HepG2 (cell line): Measurements from ENCODE around the gene FANCL. TPM values are rescaled to one million over a fixed set of nuclear protein-coding genes. Genes with fewer than 3 reads are reported as not detected.
A peak's percentile ranks its signal among the peaks of the same experiment; 100 is the strongest.

Experiments
- DNMT1 ChIP-seq: sonication (generic); formaldehyde crosslinking; IDR thresholded peaks from 2 replicates; pipeline ENCODE4 v1.5.1; 2020; ENCODE audit warnings: mild to moderate bottlenecking, missing genetic modification reagents
- FOSL2 ChIP-seq: sonication (generic); formaldehyde crosslinking; IDR thresholded peaks from 2 replicates; pipeline ENCODE4 v1.4.0; 2020; ENCODE audit warnings: missing genetic modification reagents
- HDAC6 ChIP-seq: fragments of 200-600 bp; sonication (generic); IDR thresholded peaks from 2 replicates; pipeline ENCODE4 v1.7.0; 2017; ENCODE audit warnings: mild to moderate bottlenecking, antibody characterized with exemption, low read length, low read depth
- ISX ChIP-seq: sonication (generic); formaldehyde crosslinking; conservative IDR thresholded peaks from 2 replicates; pipeline ENCODE4 v1.5.0; 2020; ENCODE audit warnings: missing genetic modification reagents
- JUN ChIP-seq: sonication (generic); formaldehyde crosslinking; IDR thresholded peaks from 2 replicates; pipeline ENCODE4 v1.4.0; 2020; ENCODE audit warnings: mild to moderate bottlenecking, missing genetic modification reagents
- JUNB ChIP-seq: sonication (generic); formaldehyde crosslinking; IDR thresholded peaks from 2 replicates; pipeline ENCODE4 v1.8.0; 2022; ENCODE audit warnings: missing genetic modification reagents, mild to moderate bottlenecking, borderline replicate concordance
- PHB2 ChIP-seq: fragments of 450-650 bp; IDR thresholded peaks from 2 replicates; pipeline ENCODE4 v1.6.1; 2018; ENCODE audit not compliant: partially characterized antibody
- POLR2AphosphoS2 ChIP-seq: IDR thresholded peaks from 2 replicates; pipeline ENCODE4 v1.6.1; 2011; ENCODE audit warnings: low read depth, low read length, improper control_type of control experiment
- RBM22 ChIP-seq: fragments of 200-400 bp; formaldehyde crosslinking; optimal IDR thresholded peaks from 2 replicates; pipeline ENCODE3; 2017; ENCODE audit warnings: mild to moderate bottlenecking, low read length, moderate library complexity
- SMAD3 ChIP-seq: sonication (generic); formaldehyde crosslinking; IDR thresholded peaks from 2 replicates; pipeline ENCODE4 v1.4.0; 2020; ENCODE audit warnings: missing genetic modification reagents
- ZNF644 ChIP-seq: IDR thresholded peaks from 2 replicates; pipeline ENCODE4 v1.6.1; 2016; ENCODE audit warnings: low read depth
- ZNF724P ChIP-seq: sonication (generic); formaldehyde crosslinking; IDR thresholded peaks from 2 replicates; pipeline ENCODE4 v1.8.0; 2022; ENCODE audit warnings: missing genetic modification reagents, borderline replicate concordance
- ZNF746 ChIP-seq: sonication (generic); formaldehyde crosslinking; IDR thresholded peaks from 2 replicates; pipeline ENCODE4 v1.8.0; 2022; ENCODE audit warnings: mild to moderate bottlenecking, missing genetic modification reagents
- polyA plus RNA-seq, 8 experiments: library from polyadenylated mRNA; depleted of rRNA in 3 of 8; stranded (reverse) in 7 of 8; unstranded in 1 of 8; fragments of >200 nt; fragmentation: Illumina TruSeq in 4 of 8; extraction: Trizol in 4 of 8; gene quantifications; 2 replicates each; pipeline versions ENCODE4 v1.2.1 to v1.2.3, GENCODE V29; 2011 to 2016; ENCODE audit warnings: low read depth in 4 of 8, missing spikeins in 1 of 8, mixed read lengths in 1 of 8; ENCODE audit not compliant: insufficient read depth in 1 of 8
- total RNA-seq, 5 experiments: library from RNA; depleted of rRNA; stranded (reverse); fragments of >200 nt; fragmentation: Illumina TruSeq; extraction: Trizol; gene quantifications; 2 replicates each; pipeline ENCODE4 v1.2.3, GENCODE V29; 2016; ENCODE audit warnings: low read depth in 1 of 5
- TF ChIP-seq, protein P1 (sequence below): sonication (generic); formaldehyde crosslinking; IDR thresholded peaks from 2 replicates; pipeline ENCODE4 v1.5.0; 2020; ENCODE audit warnings: missing genetic modification reagents, mild to moderate bottlenecking, borderline replicate concordance
- TF ChIP-seq, protein P2 (sequence below): sonication (generic); formaldehyde crosslinking; IDR thresholded peaks from 2 replicates; pipeline ENCODE4 v1.5.1; 2020; ENCODE audit warnings: mild to moderate bottlenecking, missing genetic modification reagents
- TF ChIP-seq, protein P3 (sequence below): sonication (generic); formaldehyde crosslinking; IDR thresholded peaks from 2 replicates; pipeline ENCODE4 v1.5.0; 2020; ENCODE audit warnings: missing genetic modification reagents
- TF ChIP-seq, protein P4 (sequence below): sonication (generic); formaldehyde crosslinking; IDR thresholded peaks from 2 replicates; pipeline ENCODE4 v1.5.1; 2020; ENCODE audit warnings: mild to moderate bottlenecking, missing genetic modification reagents, borderline replicate concordance
- TF ChIP-seq, protein P5 (sequence below): IDR thresholded peaks from 2 replicates; pipeline ENCODE4 v1.6.1; 2016; ENCODE audit warnings: control low read depth

Gene FANCL
- total and polyA plus RNA-seq, 2 of the 13 experiments (the other 11 are each of a cell fraction or from before 2014, with no cell fraction given) = 40.7 to 66.8 TPM

DNA sequence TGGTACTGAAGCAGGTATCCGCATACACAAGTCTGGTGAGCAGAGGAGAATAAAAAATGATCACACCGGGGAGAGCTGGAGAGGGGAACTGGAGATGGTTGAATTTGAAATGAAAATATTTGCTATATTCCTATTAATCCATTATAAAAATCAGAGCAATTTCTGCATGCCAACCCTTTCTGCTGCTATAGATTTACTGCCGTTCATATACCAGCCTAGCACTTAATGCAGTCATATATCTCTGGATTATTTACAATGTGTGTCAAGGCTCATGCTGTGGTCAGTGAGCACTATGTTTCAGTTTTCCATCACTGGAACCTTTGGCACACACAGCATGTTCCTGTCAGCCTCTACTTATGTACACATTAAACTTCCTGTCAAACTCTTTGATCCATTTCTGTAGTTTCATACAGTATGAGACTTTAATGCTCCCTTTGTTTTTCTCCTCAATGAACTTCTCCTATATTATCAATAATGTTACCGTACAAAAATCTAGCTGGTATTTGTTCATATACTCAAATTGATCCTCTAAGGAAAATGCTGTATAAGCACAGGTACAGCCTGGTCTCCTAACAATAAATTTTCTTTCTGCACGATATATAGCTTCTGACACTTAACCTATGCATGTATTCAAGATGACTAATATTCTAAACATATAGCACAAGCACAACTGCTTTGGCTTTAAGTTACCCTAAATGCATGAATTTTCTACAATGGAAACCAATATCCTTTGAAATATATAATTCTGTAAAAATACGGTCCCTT lies 36.7 kb downstream of the FANCL start (continued):
- TF ChIP-seq, protein P1, sequence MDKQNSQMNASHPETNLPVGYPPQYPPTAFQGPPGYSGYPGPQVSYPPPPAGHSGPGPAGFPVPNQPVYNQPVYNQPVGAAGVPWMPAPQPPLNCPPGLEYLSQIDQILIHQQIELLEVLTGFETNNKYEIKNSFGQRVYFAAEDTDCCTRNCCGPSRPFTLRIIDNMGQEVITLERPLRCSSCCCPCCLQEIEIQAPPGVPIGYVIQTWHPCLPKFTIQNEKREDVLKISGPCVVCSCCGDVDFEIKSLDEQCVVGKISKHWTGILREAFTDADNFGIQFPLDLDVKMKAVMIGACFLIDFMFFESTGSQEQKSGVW (CRISPR knock-in tag) = no peak; the same call in 1 of the 2 replicates
- TF ChIP-seq FOSL2 (CRISPR knock-in tag) = peak; percentile 75; the same call in 1 of the 2 replicates
- no peak for TF ChIP-seq JUNB (CRISPR knock-in tag)
- peak; percentile 80; the same call in 1 of the 2 replicates for TF ChIP-seq SMAD3 (CRISPR knock-in tag)
- no peak for TF ChIP-seq ISX (CRISPR knock-in tag)
- TF ChIP-seq ZNF724P (CRISPR knock-in tag) = no peak
- no peak for TF ChIP-seq RBM22
- TF ChIP-seq, protein P2, sequence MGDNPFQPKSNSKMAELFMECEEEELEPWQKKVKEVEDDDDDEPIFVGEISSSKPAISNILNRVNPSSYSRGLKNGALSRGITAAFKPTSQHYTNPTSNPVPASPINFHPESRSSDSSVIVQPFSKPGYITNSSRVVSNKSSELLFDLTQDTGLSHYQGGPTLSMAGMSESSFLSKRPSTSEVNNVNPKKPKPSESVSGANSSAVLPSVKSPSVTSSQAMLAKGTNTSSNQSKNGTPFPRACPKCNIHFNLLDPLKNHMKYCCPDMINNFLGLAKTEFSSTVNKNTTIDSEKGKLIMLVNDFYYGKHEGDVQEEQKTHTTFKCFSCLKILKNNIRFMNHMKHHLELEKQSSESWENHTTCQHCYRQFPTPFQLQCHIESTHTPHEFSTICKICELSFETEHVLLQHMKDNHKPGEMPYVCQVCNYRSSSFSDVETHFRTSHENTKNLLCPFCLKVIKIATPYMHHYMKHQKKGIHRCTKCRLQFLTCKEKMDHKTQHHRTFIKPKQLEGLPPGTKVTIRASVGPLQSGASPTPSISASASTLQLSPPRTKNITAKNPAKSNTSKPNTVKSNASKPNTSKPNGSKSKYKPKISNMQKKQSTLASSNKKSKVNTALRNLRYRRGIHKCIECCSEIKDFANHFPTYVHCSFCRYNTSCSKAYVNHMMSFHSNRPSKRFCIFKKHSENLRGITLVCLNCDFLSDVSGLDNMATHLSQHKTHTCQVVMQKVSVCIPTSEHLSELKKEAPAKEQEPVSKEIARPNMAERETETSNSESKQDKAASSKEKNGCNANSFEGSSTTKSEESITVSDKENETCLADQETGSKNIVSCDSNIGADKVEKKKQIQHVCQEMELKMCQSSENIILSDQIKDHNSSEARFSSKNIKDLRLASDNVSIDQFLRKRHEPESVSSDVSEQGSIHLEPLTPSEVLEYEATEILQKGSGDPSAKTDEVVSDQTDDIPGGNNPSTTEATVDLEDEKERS (CRISPR knock-in tag) = peak; percentile 37; the same call in 1 of the 2 replicates
- TF ChIP-seq, protein P3, sequence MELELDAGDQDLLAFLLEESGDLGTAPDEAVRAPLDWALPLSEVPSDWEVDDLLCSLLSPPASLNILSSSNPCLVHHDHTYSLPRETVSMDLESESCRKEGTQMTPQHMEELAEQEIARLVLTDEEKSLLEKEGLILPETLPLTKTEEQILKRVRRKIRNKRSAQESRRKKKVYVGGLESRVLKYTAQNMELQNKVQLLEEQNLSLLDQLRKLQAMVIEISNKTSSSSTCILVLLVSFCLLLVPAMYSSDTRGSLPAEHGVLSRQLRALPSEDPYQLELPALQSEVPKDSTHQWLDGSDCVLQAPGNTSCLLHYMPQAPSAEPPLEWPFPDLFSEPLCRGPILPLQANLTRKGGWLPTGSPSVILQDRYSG (CRISPR knock-in tag) = no peak
- no peak for TF ChIP-seq ZNF746
- no peak for TF ChIP-seq DNMT1 (CRISPR knock-in tag)
- TF ChIP-seq PHB2 = no peak
- TF ChIP-seq JUN (CRISPR knock-in tag) = peak; percentile 41; the same call in 1 of the 2 replicates
- peak; percentile 88 for TF ChIP-seq ZNF644 (CRISPR knock-in tag)
- TF ChIP-seq, protein P4, sequence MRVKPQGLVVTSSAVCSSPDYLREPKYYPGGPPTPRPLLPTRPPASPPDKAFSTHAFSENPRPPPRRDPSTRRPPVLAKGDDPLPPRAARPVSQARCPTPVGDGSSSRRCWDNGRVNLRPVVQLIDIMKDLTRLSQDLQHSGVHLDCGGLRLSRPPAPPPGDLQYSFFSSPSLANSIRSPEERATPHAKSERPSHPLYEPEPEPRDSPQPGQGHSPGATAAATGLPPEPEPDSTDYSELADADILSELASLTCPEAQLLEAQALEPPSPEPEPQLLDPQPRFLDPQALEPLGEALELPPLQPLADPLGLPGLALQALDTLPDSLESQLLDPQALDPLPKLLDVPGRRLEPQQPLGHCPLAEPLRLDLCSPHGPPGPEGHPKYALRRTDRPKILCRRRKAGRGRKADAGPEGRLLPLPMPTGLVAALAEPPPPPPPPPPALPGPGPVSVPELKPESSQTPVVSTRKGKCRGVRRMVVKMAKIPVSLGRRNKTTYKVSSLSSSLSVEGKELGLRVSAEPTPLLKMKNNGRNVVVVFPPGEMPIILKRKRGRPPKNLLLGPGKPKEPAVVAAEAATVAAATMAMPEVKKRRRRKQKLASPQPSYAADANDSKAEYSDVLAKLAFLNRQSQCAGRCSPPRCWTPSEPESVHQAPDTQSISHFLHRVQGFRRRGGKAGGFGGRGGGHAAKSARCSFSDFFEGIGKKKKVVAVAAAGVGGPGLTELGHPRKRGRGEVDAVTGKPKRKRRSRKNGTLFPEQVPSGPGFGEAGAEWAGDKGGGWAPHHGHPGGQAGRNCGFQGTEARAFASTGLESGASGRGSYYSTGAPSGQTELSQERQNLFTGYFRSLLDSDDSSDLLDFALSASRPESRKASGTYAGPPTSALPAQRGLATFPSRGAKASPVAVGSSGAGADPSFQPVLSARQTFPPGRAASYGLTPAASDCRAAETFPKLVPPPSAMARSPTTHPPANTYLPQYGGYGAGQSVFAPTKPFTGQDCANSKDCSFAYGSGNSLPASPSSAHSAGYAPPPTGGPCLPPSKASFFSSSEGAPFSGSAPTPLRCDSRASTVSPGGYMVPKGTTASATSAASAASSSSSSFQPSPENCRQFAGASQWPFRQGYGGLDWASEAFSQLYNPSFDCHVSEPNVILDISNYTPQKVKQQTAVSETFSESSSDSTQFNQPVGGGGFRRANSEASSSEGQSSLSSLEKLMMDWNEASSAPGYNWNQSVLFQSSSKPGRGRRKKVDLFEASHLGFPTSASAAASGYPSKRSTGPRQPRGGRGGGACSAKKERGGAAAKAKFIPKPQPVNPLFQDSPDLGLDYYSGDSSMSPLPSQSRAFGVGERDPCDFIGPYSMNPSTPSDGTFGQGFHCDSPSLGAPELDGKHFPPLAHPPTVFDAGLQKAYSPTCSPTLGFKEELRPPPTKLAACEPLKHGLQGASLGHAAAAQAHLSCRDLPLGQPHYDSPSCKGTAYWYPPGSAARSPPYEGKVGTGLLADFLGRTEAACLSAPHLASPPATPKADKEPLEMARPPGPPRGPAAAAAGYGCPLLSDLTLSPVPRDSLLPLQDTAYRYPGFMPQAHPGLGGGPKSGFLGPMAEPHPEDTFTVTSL (CRISPR knock-in tag) = peak; percentile 96; the same call in 1 of the 2 replicates
- TF ChIP-seq, protein P5, sequence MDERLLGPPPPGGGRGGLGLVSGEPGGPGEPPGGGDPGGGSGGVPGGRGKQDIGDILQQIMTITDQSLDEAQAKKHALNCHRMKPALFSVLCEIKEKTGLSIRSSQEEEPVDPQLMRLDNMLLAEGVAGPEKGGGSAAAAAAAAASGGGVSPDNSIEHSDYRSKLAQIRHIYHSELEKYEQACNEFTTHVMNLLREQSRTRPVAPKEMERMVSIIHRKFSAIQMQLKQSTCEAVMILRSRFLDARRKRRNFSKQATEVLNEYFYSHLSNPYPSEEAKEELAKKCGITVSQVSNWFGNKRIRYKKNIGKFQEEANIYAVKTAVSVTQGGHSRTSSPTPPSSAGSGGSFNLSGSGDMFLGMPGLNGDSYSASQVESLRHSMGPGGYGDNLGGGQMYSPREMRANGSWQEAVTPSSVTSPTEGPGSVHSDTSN (CRISPR knock-in tag) = peak; percentile 47; the same call in 1 of the 2 replicates
- TF ChIP-seq HDAC6 = no peak
- no peak for TF ChIP-seq POLR2AphosphoS2
